Measurements from ENCODE around the gene ZBTB32.

DNA sequence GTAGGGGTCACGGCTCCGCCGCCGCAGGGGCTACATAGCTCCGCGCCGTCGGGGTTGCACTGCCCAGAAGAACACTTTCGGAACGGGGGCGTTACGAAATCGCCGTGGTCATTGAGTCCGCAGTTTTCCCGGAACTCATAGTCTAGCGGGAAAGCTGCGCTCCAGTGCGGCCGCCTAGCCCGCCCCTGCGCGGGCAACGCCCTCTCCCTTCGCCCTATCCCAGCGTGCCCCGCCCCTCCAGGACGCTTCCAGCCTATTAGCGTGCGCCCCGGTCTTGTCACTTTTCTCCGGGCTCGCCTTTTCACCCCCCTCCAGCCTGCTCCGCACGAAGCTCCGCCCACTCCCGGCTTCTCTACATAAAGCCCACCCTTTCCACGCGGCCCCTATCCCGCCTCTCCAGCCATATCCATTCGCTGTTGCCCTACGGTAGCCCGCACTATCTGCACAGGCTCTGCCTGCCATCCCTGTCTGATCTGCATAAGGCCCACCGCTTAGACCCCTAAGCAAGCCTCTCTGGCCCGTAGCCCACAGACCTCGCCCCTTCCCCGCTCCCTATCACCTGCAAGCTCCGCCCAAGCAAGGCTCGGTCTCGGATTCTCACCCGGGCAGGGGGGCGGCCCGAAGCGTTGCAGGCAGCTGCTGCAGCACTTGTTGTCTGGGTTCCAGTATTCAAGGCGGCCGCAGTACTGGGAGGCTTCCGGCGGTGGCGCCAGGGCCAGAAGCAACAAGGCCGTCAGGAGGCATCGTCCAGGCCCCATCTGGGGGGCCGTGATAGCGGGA is 36.3 kb downstream of the ZBTB32 start:
- TF ChIP-seq, protein P1, sequence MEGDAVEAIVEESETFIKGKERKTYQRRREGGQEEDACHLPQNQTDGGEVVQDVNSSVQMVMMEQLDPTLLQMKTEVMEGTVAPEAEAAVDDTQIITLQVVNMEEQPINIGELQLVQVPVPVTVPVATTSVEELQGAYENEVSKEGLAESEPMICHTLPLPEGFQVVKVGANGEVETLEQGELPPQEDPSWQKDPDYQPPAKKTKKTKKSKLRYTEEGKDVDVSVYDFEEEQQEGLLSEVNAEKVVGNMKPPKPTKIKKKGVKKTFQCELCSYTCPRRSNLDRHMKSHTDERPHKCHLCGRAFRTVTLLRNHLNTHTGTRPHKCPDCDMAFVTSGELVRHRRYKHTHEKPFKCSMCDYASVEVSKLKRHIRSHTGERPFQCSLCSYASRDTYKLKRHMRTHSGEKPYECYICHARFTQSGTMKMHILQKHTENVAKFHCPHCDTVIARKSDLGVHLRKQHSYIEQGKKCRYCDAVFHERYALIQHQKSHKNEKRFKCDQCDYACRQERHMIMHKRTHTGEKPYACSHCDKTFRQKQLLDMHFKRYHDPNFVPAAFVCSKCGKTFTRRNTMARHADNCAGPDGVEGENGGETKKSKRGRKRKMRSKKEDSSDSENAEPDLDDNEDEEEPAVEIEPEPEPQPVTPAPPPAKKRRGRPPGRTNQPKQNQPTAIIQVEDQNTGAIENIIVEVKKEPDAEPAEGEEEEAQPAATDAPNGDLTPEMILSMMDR (conservative IDR thresholded peaks at IDR 0.05) = no peak; the same call in 1 of the 2 replicates
- TF ChIP-seq ZFX (IDR thresholded peaks at IDR 0.05) = no peak
